ENCODE measurements around the gene SMURF1.

- no peak for TF ChIP-seq TAF1 (IDR thresholded peaks at IDR 0.05; ENCODE audit: low read depth, low read length)
- TF ChIP-seq PAX5 (IDR thresholded peaks at IDR 0.05; ENCODE audit: insufficient read depth, low read length, severe bottlenecking) = no peak
- TF ChIP-seq POLR2A (IDR thresholded peaks at IDR 0.05; ENCODE audit: low read depth, low read length) = no peak
Measured at GRCh38 chr7:99006739-99007424, 137.0 kb downstream of the SMURF1 start.

Data from GM12891 (cell line).